Amniotic epithelial cell (primary cell): ENCODE measurements around the gene UPF2.
"Not testable (repeated sequence)": the region's sequence is repeated elsewhere in the genome, so short reads cannot be mapped to it uniquely, and the experiment has no call there.

ENCODE experiments used
- DNase-seq: peaks from one replicate; pipeline ENCODE4 v3.0.0-alpha.2; 2010; ENCODE audit warnings: low read depth

The UPF2 gene

GRCh38 chr10:12042409-12042796, 206 bp downstream of the UPF2 start:
- DNase-seq = no peak

GRCh38 chr10:12041766-12042408, 722 bp downstream of the UPF2 start:
- DNase-seq = peak; percentile 22

GRCh38 chr10:12036073-12036655, 6.4 kb downstream of the UPF2 start:
- no peak for DNase-seq

- DNase-seq = no peak
Measured at GRCh38 chr10:12031404-12031803, 11.2 kb downstream of the UPF2 start.

GRCh38 chr10:12027539-12027938, 15.1 kb downstream of the UPF2 start:
- DNase-seq = no peak

GRCh38 chr10:12025591-12025990, 17.0 kb downstream of the UPF2 start:
- no peak for DNase-seq

- no peak for DNase-seq
Measured at GRCh38 chr10:12022580-12023257, 19.9 kb downstream of the UPF2 start.

- DNase-seq = no peak
Measured at GRCh38 chr10:12020574-12020973, 22.0 kb downstream of the UPF2 start.

- DNase-seq = peak; percentile 79
Measured at GRCh38 chr10:12019283-12019971, 23.2 kb downstream of the UPF2 start.

GRCh38 chr10:12018438-12019282, 23.9 kb downstream of the UPF2 start:
- DNase-seq = peak; percentile 91

GRCh38 chr10:12013926-12014325, 28.7 kb downstream of the UPF2 start:
- DNase-seq = peak; percentile 55

GRCh38 chr10:12013391-12013790, 29.2 kb downstream of the UPF2 start:
- peak; percentile 73 for DNase-seq

- DNase-seq = no peak
Measured at GRCh38 chr10:12010353-12010752, 32.3 kb downstream of the UPF2 start.

- DNase-seq = not testable (repeated sequence)
Measured at GRCh38 chr10:12008842-12009241, 33.8 kb downstream of the UPF2 start.

- no peak for DNase-seq
Measured at GRCh38 chr10:12006671-12007070, 35.9 kb downstream of the UPF2 start.

GRCh38 chr10:11993834-11994468, 48.7 kb downstream of the UPF2 start:
- no peak for DNase-seq

GRCh38 chr10:11988924-11989323, 53.7 kb downstream of the UPF2 start:
- DNase-seq = no peak

- DNase-seq = peak; percentile 74
Measured at GRCh38 chr10:11986593-11987216, 55.9 kb downstream of the UPF2 start.

- no peak for DNase-seq
Measured at GRCh38 chr10:11982253-11982652, 60.4 kb downstream of the UPF2 start.

GRCh38 chr10:11975795-11976194, 66.8 kb downstream of the UPF2 start:
- no peak for DNase-seq

- not testable (repeated sequence) for DNase-seq
Measured at GRCh38 chr10:11972523-11972922, 70.1 kb downstream of the UPF2 start.
